ENCODE measurements around the gene HES3.

The HES3 gene

GRCh38 chr1:6262555-6263420 is 18.8 kb downstream of the HES3 start:
- DNase-seq (ENCODE audit: low read depth), result no peak

GRCh38 chr1:6263716-6264115 is 19.7 kb downstream of the HES3 start:
- DNase-seq (ENCODE audit: low read depth), result no peak

GRCh38 chr1:6265151-6265550 is 21.2 kb downstream of the HES3 start:
- no peak for DNase-seq (ENCODE audit: low read depth)

GRCh38 chr1:6266641-6267040 is 22.7 kb downstream of the HES3 start:
- no peak for DNase-seq (ENCODE audit: low read depth)

GRCh38 chr1:6267686-6268322 is 23.8 kb downstream of the HES3 start:
- no peak for DNase-seq (ENCODE audit: low read depth)

- no peak for DNase-seq (ENCODE audit: low read depth)
Measured at GRCh38 chr1:6268415-6268814, 24.4 kb downstream of the HES3 start.

GRCh38 chr1:6269296-6269695 is 25.3 kb downstream of the HES3 start:
- no peak for DNase-seq (ENCODE audit: low read depth)

GRCh38 chr1:6269720-6270400 is 25.9 kb downstream of the HES3 start:
- DNase-seq (ENCODE audit: low read depth), result no peak

GRCh38 chr1:6270401-6270800 is 26.4 kb downstream of the HES3 start:
- DNase-seq (ENCODE audit: low read depth), result no peak

- DNase-seq (ENCODE audit: low read depth), result no peak
Measured at GRCh38 chr1:6271006-6271405, 27.0 kb downstream of the HES3 start.

GRCh38 chr1:6271554-6271953 is 27.6 kb downstream of the HES3 start:
- DNase-seq (ENCODE audit: low read depth), result no peak

- DNase-seq (ENCODE audit: low read depth), result no peak
Measured at GRCh38 chr1:6272452-6272851, 28.5 kb downstream of the HES3 start.

- DNase-seq (ENCODE audit: low read depth), result no peak
Measured at GRCh38 chr1:6272868-6273267, 28.9 kb downstream of the HES3 start.

GRCh38 chr1:6273380-6273891 is 29.5 kb downstream of the HES3 start:
- DNase-seq (ENCODE audit: low read depth), result no peak

GRCh38 chr1:6274102-6274501 is 30.1 kb downstream of the HES3 start:
- no peak for DNase-seq (ENCODE audit: low read depth)

- no peak for DNase-seq (ENCODE audit: low read depth)
Measured at GRCh38 chr1:6274622-6275139, 30.7 kb downstream of the HES3 start.

- no peak for DNase-seq (ENCODE audit: low read depth)
Measured at GRCh38 chr1:6275826-6276782, 32.1 kb downstream of the HES3 start.

- no peak for DNase-seq (ENCODE audit: low read depth)
Measured at GRCh38 chr1:6276811-6277555, 33.0 kb downstream of the HES3 start.

- DNase-seq (ENCODE audit: low read depth), result no peak
Measured at GRCh38 chr1:6278263-6278662, 34.3 kb downstream of the HES3 start.

- DNase-seq (ENCODE audit: low read depth), result no peak
Measured at GRCh38 chr1:6279066-6279465, 35.1 kb downstream of the HES3 start.

All from HS-5 (cell line).